Skin epidermis (tissue), 12 donors: ENCODE results near the gene COMMD10.
"Not testable (repeated sequence)": the region's sequence is repeated elsewhere in the genome, so short reads cannot be mapped to it uniquely, and the experiment has no call there.

Experiments used
- H3K27ac ChIP-seq, 21 experiments: fragments of 200-600 bp; sonication (generic) in 11 of 21; one replicate each; pipeline ENCODE4 v1.5.0; 2020; ENCODE audit warnings: mild to moderate bottlenecking in 3 of 21, inconsistent platforms in 2 of 21, moderate library complexity in 2 of 21
- H3K4me3 ChIP-seq, 7 experiments: fragments of 200-600 bp; sonication (generic) in 2 of 7; one replicate each; pipeline ENCODE4 v1.5.0; 2020; ENCODE audit warnings: inconsistent platforms in 2 of 7, mild to moderate bottlenecking in 2 of 7, moderate library complexity in 1 of 7

The COMMD10 gene

DNA sequence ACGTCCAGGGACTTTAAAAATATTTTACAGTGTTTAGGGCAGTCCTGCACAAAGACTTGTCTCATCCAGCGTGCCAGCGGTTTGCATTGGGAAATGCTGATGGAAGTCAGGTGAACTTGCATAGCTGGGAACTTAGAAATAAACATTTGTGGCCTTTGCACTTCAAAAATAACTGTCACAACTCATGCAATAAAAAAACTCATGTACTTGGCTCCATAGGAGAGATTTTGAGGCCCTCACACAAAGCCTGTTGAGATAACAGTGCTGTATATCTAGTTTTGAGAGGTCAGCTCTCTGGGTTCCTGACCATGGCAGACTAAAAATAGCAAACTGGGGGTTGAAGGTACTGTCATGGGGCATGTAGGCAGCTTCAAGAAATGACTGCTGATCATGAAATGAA, 5.5 kb downstream of the COMMD10 start:
- no peak overlapping the region for H3K27ac ChIP-seq
- no peak overlapping the region for H3K4me3 ChIP-seq

- Histone ChIP-seq H3K27ac (no peak overlapping the region), H3K4me3 (no peak overlapping the region)
These were observed 6.6 kb downstream of the COMMD10 start for GRCh38 chr5:116091416-116091815.

- H3K4me3 ChIP-seq = no peak overlapping the region
- no peak overlapping the region for H3K27ac ChIP-seq
These were observed 12.5 kb downstream of the COMMD10 start for GRCh38 chr5:116097301-116097700.

- no peak overlapping the region for H3K27ac ChIP-seq
These were observed 14.2 kb downstream of the COMMD10 start for GRCh38 chr5:116098998-116099397.

GRCh38 chr5:116104941-116105340, 20.1 kb downstream of the COMMD10 start:
- H3K27ac ChIP-seq, H3K4me3 ChIP-seq: not testable (repeated sequence)

More at GRCh38 chr5:116098998-116099397, 14.2 kb downstream of the COMMD10 start:
- no peak overlapping the region for H3K4me3 ChIP-seq

DNA sequence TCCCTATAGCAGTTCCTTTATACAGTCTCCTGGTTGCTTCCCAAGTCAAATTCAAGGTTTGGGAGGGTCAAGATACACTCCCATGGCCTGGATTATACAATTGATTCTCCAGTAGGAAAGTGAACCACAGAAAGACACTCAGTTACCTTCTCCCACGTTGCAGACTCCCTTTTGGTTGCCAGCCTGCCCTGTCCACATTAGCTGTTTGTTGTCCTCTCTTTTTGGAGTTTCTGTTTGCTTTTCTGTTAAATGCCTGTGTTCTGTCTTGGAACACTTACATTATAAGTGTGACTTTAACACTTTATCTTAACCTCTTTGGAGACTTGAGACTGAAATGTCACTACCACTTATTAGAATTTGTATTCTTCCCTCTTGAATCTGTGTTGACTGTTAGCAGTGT, 30.3 kb downstream of the COMMD10 start:
- H3K4me3 ChIP-seq = no peak overlapping the region
- H3K27ac ChIP-seq = no peak overlapping the region

GRCh38 chr5:116130471-116130870, 45.6 kb downstream of the COMMD10 start:
- no peak overlapping the region for H3K4me3 ChIP-seq
- H3K27ac ChIP-seq = no peak overlapping the region

- Histone ChIP-seq H3K4me3 (no peak overlapping the region), H3K27ac (no peak overlapping the region)
These were observed 46.2 kb downstream of the COMMD10 start for GRCh38 chr5:116130976-116131375.

DNA sequence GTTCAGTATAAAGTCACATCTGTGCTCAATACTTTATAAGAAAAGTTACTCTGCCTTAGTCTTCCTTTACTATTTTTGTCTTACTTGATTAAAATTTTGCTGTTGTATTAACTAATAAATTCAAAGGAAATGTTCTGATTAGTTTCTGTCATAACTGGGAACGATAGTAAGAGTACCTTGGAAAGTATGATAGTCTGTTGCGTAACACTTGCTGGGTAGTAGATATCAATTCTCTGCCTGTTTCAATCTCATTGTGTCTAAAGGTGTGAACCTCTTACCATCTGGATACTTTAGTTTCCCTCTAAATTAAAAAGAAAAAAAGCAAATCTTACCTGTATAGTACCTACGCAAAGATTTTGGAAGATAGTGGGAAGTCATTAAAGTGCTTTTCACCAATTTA, 48.5 kb downstream of the COMMD10 start:
- H3K27ac ChIP-seq = no peak overlapping the region
- no peak overlapping the region for H3K4me3 ChIP-seq

- H3K27ac ChIP-seq = no peak overlapping the region
- no peak overlapping the region for H3K4me3 ChIP-seq
These were observed 50.5 kb downstream of the COMMD10 start for GRCh38 chr5:116135344-116135743.

DNA sequence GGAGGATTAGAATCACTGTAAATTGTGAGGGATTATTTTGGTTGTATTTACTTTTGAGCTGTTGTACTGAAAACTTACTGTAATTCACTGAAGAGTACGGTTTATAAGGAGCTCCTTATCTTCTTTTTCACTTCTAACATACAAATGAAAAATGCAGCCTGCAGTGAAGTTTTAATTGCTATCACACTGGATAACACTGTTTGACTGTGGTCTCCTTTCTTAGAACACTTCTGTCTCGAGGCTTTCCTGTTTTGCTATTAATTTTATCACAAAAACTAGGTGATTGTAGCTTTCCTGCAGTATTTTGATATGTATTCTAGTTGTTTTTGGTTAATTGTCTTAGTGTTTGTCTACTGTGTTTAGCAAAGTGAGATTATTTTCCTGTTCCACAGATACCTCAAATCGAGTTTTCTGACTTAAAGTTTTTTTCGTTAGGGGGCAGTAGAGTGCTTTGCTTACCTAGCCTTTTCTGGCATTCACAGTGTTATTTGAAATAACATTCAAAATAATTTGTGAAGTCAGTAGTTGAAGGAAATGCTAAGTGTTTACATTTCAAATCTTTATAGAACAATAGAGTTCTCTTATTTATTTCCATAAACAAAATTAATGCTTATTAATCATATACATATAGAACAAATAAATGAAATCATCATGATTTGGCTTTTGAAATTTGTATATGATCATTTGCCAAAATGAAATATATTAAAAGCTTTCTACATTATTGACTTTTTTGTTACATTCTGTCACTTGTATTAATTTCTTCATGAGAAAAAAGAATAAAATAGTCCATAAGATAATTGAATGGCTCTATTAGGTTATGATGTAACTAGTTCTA, 52.9 kb downstream of the COMMD10 start:
- Histone ChIP-seq H3K27ac (no peak overlapping the region), H3K4me3 (no peak overlapping the region)

GRCh38 chr5:116142495-116142894, 57.7 kb downstream of the COMMD10 start:
- Histone ChIP-seq H3K4me3 (no peak overlapping the region), H3K27ac (no peak overlapping the region)

DNA sequence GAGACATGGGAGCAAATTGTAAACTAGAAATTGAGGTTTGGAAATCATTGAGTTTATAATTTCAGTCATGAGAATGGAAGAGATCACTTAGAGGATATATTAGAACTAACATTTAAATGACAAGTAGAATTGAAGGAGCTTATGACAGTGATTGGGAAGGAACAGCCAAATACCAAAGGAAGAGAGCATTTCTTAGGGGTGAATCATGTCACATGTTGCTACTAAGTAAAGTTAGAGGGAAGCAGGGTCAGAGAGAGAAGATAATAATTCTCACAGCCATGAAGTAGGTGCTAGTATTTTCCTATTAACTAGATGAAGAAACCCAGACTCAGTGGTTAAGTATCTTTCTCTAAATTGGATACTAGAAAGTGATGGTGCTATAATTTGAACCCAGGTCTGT, 59.3 kb downstream of the COMMD10 start:
- Histone ChIP-seq H3K4me3 (no peak overlapping the region), H3K27ac (no peak overlapping the region)

GRCh38 chr5:116144991-116145390, 60.2 kb downstream of the COMMD10 start:
- Histone ChIP-seq H3K4me3 (no peak overlapping the region), H3K27ac (no peak overlapping the region)

DNA sequence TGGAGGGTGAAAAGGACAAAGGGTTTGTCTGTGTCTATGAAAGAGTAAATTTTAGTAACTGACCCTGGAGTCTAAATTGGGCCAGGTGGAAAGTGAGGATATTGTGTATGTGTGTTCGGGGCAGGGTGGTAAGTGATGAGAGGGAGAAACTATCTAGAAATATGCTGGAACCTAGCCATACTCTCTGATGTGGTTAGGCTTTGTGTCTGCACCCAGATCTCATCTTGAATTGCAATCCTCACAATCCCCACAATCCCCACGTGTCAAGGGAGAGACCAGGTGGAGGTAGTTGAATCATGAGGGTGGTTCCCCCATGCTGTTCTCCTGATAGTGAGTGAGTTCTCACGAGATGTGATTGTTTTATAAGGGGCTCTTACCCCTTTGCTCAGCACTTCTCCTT, 60.6 kb downstream of the COMMD10 start:
- no peak overlapping the region for H3K4me3 ChIP-seq
- H3K27ac ChIP-seq = no peak overlapping the region

DNA sequence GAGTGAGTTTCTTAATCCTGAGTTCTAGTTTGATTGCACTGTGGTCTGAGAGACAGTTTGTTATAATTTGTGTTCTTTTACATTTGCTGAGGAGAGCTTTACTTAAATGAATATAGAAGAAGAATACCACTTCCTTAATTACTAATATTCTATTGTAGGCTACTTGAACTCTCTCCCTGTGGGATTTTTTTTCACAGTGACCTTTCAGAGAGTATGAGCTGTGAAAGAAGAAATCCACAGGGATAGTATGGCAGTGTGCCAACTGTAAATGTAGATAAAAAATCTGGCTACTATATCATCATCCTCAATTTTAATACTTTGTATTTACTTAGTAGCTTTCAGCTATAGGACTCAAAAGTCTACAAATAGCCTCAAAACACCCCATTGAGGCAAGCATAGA, 67.3 kb downstream of the COMMD10 start:
- Histone ChIP-seq H3K4me3 (no peak overlapping the region), H3K27ac (no peak overlapping the region)

GRCh38 chr5:116153687-116154174, 68.9 kb downstream of the COMMD10 start:
- Histone ChIP-seq H3K27ac (no peak overlapping the region), H3K4me3 (no peak overlapping the region)

GRCh38 chr5:116154252-116154651, 69.4 kb downstream of the COMMD10 start:
- Histone ChIP-seq H3K4me3 (no peak overlapping the region), H3K27ac (no peak overlapping the region)

DNA sequence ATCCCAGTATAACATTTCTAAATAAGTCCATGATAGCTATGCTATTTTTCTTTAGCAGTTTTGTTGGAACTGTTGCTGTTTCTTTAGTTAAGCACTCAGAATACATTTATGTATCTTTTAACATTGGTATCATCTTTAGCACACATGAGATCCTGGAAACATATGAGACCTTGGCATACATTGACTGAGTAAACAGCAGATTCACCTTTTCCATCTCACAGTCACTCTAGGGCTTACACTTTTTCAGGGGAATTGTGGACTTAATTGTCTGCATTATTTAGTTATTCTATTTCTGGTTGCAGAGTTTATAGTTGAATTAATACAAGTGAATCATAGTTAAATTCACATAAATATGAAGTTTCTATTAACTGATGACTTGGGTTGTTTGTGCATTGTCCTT, 70.1 kb downstream of the COMMD10 start:
- Histone ChIP-seq H3K27ac (no peak overlapping the region), H3K4me3 (no peak overlapping the region)

GRCh38 chr5:116157902-116158301, 73.1 kb downstream of the COMMD10 start:
- H3K27ac ChIP-seq = no peak overlapping the region
- no peak overlapping the region for H3K4me3 ChIP-seq

DNA sequence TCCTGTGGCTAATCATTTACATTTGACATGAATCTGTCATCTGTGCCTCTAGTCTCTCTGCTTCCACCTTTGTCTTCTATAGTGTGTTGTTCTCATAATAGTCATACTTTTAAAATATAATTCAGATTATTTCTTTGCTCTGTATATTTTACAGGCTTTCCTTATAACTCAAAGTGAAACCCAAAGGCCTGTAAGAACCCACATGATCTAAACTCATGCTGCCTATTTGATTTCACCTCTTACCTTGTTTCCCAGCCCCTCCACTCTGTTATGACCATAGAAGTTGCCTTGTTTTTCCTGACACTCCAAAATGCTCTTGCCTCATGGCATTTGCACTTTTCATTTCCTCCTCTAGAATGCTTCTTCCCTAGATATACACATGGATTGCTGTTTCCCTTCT, 74.2 kb downstream of the COMMD10 start:
- Histone ChIP-seq H3K27ac (no peak overlapping the region), H3K4me3 (no peak overlapping the region)

- H3K27ac ChIP-seq = no peak overlapping the region
- H3K4me3 ChIP-seq = no peak overlapping the region
These were observed 89.3 kb downstream of the COMMD10 start for GRCh38 chr5:116174111-116174510.
